BE2C (cell line): ENCODE data around the gene RAB1B.

Experiments
- DNase-seq: peaks from one replicate; pipeline ENCODE4 v3.0.0-alpha.2; 2020
- H3K27me3 ChIP-seq: fragments of 250-450 bp; sonication (Bioruptor Pico); 2 replicates; pipeline ENCODE4 v1.5.1; 2020; ENCODE audit warnings: mild to moderate bottlenecking
- H3K36me3 ChIP-seq: fragments of 250-450 bp; sonication (Bioruptor Pico); 2 replicates; pipeline ENCODE4 v1.5.1; 2020; ENCODE audit warnings: mild to moderate bottlenecking
- H3K4me1 ChIP-seq: fragments of 250-450 bp; sonication (Bioruptor Pico); 2 replicates; pipeline ENCODE4 v1.5.1; 2020
- H3K4me3 ChIP-seq: 2 replicates; pipeline ENCODE4 v1.5.1; 2011; ENCODE audit warnings: low read depth, low read length
- H3K9me3 ChIP-seq: fragments of 250-450 bp; sonication (Bioruptor Pico); 2 replicates; pipeline ENCODE4 v1.5.1; 2020
- TF ChIP-seq, protein P1 (sequence below): IDR thresholded peaks from 2 replicates; pipeline ENCODE4 v1.5.1; 2012; ENCODE audit warnings: mild to moderate bottlenecking, low read depth, low read length

The RAB1B gene

DNA sequence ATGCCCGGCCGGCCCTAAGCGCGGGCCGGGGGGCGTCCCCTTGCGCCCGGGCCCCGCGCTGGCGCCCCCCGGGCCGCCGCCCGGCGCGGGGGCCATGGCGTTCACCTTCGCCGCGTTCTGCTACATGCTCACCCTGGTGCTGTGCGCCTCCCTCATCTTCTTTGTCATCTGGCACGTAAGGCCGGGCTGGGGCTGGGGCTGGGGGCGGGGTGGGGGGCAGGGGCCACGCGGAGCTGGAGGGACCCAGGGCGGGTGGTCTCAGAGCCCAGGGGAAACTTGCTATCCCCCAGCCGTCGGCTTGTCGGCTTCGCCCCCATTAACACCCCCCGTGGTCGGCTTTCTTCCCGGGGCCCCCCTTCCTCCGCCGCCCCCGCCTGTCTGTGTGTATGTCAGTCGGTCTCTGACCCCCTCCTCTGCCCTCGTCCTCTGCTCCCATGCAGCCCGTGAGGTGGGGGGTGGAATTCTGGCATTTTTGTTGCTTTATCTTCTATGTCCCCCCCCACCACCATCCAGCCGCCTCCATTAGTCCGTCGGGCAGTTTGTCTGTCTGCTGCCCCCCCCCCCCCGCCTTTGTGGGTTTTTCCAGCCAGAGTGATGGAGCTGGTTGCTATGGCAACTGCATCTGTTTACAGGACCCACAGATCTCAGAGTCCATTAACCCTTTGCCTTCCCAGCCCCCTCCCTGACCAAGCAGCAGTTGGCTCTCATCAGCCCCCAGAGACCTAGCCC, 10.1 kb downstream of the RAB1B start:
- H3K4me3 ChIP-seq = peak overlapping the region; percentile 45

GRCh38 chr11:66279092-66279734, 10.8 kb downstream of the RAB1B start:
- Histone ChIP-seq H3K4me3 (no peak overlapping the region; the same call in 1 of the 2 replicates), H3K27me3 (no peaks in the 10 kb centered on the region), H3K9me3 (no peaks in the 10 kb centered on the region), H3K4me1 (peaks cover 29% of the 10 kb centered on the region), H3K36me3 (peaks cover 24% of the 10 kb centered on the region)
- TF ChIP-seq, protein P1, sequence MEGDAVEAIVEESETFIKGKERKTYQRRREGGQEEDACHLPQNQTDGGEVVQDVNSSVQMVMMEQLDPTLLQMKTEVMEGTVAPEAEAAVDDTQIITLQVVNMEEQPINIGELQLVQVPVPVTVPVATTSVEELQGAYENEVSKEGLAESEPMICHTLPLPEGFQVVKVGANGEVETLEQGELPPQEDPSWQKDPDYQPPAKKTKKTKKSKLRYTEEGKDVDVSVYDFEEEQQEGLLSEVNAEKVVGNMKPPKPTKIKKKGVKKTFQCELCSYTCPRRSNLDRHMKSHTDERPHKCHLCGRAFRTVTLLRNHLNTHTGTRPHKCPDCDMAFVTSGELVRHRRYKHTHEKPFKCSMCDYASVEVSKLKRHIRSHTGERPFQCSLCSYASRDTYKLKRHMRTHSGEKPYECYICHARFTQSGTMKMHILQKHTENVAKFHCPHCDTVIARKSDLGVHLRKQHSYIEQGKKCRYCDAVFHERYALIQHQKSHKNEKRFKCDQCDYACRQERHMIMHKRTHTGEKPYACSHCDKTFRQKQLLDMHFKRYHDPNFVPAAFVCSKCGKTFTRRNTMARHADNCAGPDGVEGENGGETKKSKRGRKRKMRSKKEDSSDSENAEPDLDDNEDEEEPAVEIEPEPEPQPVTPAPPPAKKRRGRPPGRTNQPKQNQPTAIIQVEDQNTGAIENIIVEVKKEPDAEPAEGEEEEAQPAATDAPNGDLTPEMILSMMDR = no peak
- DNase-seq = no peak

More for the DNA sequence above, 10.1 kb downstream of the RAB1B start:
- TF ChIP-seq, protein P1 = no peak
- no peaks in the 10 kb centered on the region for H3K27me3 ChIP-seq
- H3K9me3 ChIP-seq = no peaks in the 10 kb centered on the region
- peaks cover 29% of the 10 kb centered on the region for H3K4me1 ChIP-seq
- H3K36me3 ChIP-seq = peaks cover 29% of the 10 kb centered on the region
- DNase-seq = no peak

DNA sequence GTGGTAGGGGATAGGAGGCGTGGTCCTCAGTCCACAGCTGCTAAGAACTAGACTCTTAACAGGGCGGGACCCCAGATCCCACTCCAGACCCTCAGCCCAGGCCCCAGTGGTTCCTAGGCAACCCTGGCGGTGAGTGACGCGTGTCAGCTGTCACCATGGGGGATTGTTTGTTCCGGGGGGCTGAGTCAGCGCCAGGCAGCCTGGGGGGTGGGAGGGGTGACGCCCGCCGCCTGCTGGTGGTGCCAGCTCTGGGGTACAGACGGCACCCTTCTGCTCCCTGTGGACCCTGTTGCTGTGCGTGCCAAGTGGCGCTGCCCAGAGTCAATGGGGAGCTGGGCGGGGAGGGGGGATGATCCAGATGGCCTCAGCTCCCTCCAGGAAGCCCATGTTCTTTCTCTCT, 12.0 kb downstream of the RAB1B start:
- TF ChIP-seq, protein P1 = no peak
- Histone ChIP-seq H3K4me3 (no peak overlapping the region), H3K4me1 (peaks cover 29% of the 10 kb centered on the region), H3K36me3 (peaks cover 27% of the 10 kb centered on the region), H3K9me3 (no peaks in the 10 kb centered on the region), H3K27me3 (no peaks in the 10 kb centered on the region)
- DNase-seq = peak; percentile 59

GRCh38 chr11:66281001-66281400, 12.6 kb downstream of the RAB1B start:
- peaks cover 29% of the 10 kb centered on the region for H3K4me1 ChIP-seq
- H3K36me3 ChIP-seq = peaks cover 23% of the 10 kb centered on the region; the same call in 1 of the 2 replicates
- no peaks in the 10 kb centered on the region for H3K9me3 ChIP-seq
- TF ChIP-seq, protein P1 = no peak
- H3K27me3 ChIP-seq = no peaks in the 10 kb centered on the region
- H3K4me3 ChIP-seq = no peak overlapping the region
- DNase-seq = no peak

DNA sequence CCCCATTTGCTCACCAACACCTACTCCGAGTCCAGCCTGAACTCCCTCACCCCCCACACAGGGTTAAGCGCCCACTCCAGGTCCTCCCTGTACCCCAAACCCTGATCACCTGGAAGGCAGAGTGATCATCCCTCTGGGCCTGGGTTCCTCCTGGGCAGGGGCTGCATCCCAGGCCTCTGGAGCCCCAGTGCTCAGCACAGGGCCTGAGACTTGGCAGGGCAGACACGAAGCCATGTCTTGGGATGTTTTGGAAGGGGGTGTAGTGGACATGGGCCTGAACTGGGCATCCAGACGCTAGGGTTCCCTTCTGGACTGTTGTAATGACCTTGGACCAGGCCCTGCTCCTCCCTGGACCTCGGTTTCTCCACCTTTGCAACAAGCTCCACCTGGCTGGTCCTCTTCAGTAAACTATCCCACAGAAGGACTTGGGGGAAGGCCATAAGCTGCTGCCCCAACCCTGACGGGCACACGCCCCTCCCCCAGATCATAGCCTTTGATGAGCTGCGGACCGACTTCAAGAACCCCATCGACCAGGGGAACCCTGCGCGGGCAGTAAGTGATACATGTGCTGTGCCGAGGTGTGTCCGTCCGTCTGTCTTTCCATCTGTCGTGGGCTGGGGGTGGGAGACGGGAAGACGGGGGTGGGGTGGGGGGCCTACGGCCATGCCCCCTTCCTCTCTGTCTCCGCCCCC, 13.5 kb downstream of the RAB1B start:
- Histone ChIP-seq H3K36me3 (peaks cover 26% of the 10 kb centered on the region; the same call in 1 of the 2 replicates), H3K27me3 (no peaks in the 10 kb centered on the region), H3K4me3 (no peak overlapping the region), H3K9me3 (no peaks in the 10 kb centered on the region), H3K4me1 (peaks cover 29% of the 10 kb centered on the region)
- no peak for DNase-seq
- TF ChIP-seq, protein P1 = no peak
